SK-MEL-5 (cell line): ENCODE results near the gene PCDHGC3. TPM values are rescaled to one million over a fixed set of nuclear protein-coding genes. Genes with fewer than 3 reads are reported as not detected.

Source experiments
- total RNA-seq: library from RNA; depleted of rRNA; stranded (reverse); fragments of >200 nt; shearing (Covaris generic); gene quantifications from 2 replicates; pipeline ENCODE4 v1.2.3, GENCODE V29; 2014; rRNA removed

Gene PCDHGC3
- total RNA-seq, 1 experiment from 2014 or later: 12.5 TPM

Other genes starting within 250 kb of the PCDHGC3 start
- 1.1 and 1.6 TPM in 2 replicates for gene PCDHB15, start 230.6 kb upstream of the PCDHGC3 start, total RNA-seq
- 0.11 TPM in 1 of 2 replicates, not detected in the other for gene SLC25A2, start 171.9 kb upstream of the PCDHGC3 start, total RNA-seq
- gene TAF7, start 155.2 kb upstream of the PCDHGC3 start, total RNA-seq: 60.5 and 60.9 TPM in 2 replicates
- 0.63 and 0.67 TPM in 2 replicates for gene PCDHGA1, start 145.5 kb upstream of the PCDHGC3 start, total RNA-seq
- 1.7 and 2.0 TPM in 2 replicates for gene PCDHGA2, start 137.2 kb upstream of the PCDHGC3 start, total RNA-seq
- gene PCDHGA3, start 132.1 kb upstream of the PCDHGC3 start, total RNA-seq: 0.32 TPM in 1 of 2 replicates, not detected in the other
- 1.2 and 1.6 TPM in 2 replicates for gene PCDHGB1, start 125.9 kb upstream of the PCDHGC3 start, total RNA-seq
- 1.4 and 1.6 TPM in 2 replicates for gene PCDHGA4, start 120.9 kb upstream of the PCDHGC3 start, total RNA-seq
- 1.5 and 1.7 TPM in 2 replicates for gene PCDHGB2, start 116.0 kb upstream of the PCDHGC3 start, total RNA-seq
- 0.56 and 0.66 TPM in 2 replicates for gene PCDHGA5, start 111.8 kb upstream of the PCDHGC3 start, total RNA-seq
- gene PCDHGB3, start 105.7 kb upstream of the PCDHGC3 start, total RNA-seq: 0.21 and 0.53 TPM in 2 replicates
- gene PCDHGA6, start 102.1 kb upstream of the PCDHGC3 start, total RNA-seq: 1.8 and 2.4 TPM in 2 replicates
- gene PCDHGA7, start 93.2 kb upstream of the PCDHGC3 start, total RNA-seq: 0.71 and 1.6 TPM in 2 replicates
- 0.08 and 0.26 TPM in 2 replicates for gene PCDHGB4, start 88.3 kb upstream of the PCDHGC3 start, total RNA-seq
- 0.05 and 0.13 TPM in 2 replicates for gene PCDHGA8, start 83.3 kb upstream of the PCDHGC3 start, total RNA-seq
- 0.29 and 0.50 TPM in 2 replicates for gene PCDHGB5, start 78.0 kb upstream of the PCDHGC3 start, total RNA-seq
- gene PCDHGA9, start 73.2 kb upstream of the PCDHGC3 start, total RNA-seq: 0.03 and 0.45 TPM in 2 replicates
- gene PCDHGB6, start 67.9 kb upstream of the PCDHGC3 start, total RNA-seq: 0.21 and 0.40 TPM in 2 replicates
- gene PCDHGA10, start 63.0 kb upstream of the PCDHGC3 start, total RNA-seq: 0.18 and 0.21 TPM in 2 replicates
- 7.4 and 8.6 TPM in 2 replicates for gene PCDHGB7, start 58.3 kb upstream of the PCDHGC3 start, total RNA-seq
- gene PCDHGA11, start 54.9 kb upstream of the PCDHGC3 start, total RNA-seq: 0.21 and 0.58 TPM in 2 replicates
- 10.0 and 13.8 TPM in 2 replicates for gene PCDHGA12, start 45.5 kb upstream of the PCDHGC3 start, total RNA-seq
- gene PCDHGC4, start 9.1 kb downstream of the PCDHGC3 start, total RNA-seq: 0.11 TPM in 1 of 2 replicates, not detected in the other
- gene PCDHGC5, start 13.1 kb downstream of the PCDHGC3 start, total RNA-seq: 0.05 and 0.19 TPM in 2 replicates
- gene DIAPH1, start 143.0 kb downstream of the PCDHGC3 start, total RNA-seq: 32.8 TPM in 2 replicates
- gene HDAC3, start 160.9 kb downstream of the PCDHGC3 start, total RNA-seq: 45.2 and 55.1 TPM in 2 replicates
- 6.2 and 7.9 TPM in 2 replicates for gene RELL2, start 161.0 kb downstream of the PCDHGC3 start, total RNA-seq
- gene FCHSD1, start 175.5 kb downstream of the PCDHGC3 start, total RNA-seq: 12.6 and 17.4 TPM in 2 replicates
- 0.48 and 1.0 TPM in 2 replicates for gene ARAP3, start 206.3 kb downstream of the PCDHGC3 start, total RNA-seq